IPS-18a (cell line): ENCODE results near the gene ING2.
"Not testable (repeated sequence)": the region's sequence is repeated elsewhere in the genome, so short reads cannot be mapped to it uniquely, and the experiment has no call there.

ENCODE experiments used
- H3K27ac ChIP-seq: one replicate; pipeline ENCODE4 v1.5.1; 2013; ENCODE audit warnings: low read length
- H3K27me3 ChIP-seq: one replicate; pipeline ENCODE4 v1.6.1; 2013; ENCODE audit warnings: mild to moderate bottlenecking, low read length; ENCODE audit not compliant: control insufficient read depth, insufficient read depth
- H3K36me3 ChIP-seq: one replicate; pipeline ENCODE4 v1.6.1; 2013; ENCODE audit warnings: low read depth, low read length; ENCODE audit not compliant: control insufficient read depth
- H3K4me1 ChIP-seq: one replicate; pipeline ENCODE4 v1.6.1; 2013; ENCODE audit warnings: low read depth, low read length; ENCODE audit not compliant: control insufficient read depth
- H3K4me3 ChIP-seq: one replicate; pipeline ENCODE4 v1.5.1; 2013; ENCODE audit warnings: low read length
- H3K9ac ChIP-seq: one replicate; pipeline ENCODE4 v1.6.1; 2013; ENCODE audit warnings: mild to moderate bottlenecking, low read length, moderate library complexity
- H3K9me3 ChIP-seq: one replicate; pipeline ENCODE4 v1.6.1; 2013; ENCODE audit warnings: low read depth, low read length; ENCODE audit not compliant: control insufficient read depth

Gene ING2

DNA sequence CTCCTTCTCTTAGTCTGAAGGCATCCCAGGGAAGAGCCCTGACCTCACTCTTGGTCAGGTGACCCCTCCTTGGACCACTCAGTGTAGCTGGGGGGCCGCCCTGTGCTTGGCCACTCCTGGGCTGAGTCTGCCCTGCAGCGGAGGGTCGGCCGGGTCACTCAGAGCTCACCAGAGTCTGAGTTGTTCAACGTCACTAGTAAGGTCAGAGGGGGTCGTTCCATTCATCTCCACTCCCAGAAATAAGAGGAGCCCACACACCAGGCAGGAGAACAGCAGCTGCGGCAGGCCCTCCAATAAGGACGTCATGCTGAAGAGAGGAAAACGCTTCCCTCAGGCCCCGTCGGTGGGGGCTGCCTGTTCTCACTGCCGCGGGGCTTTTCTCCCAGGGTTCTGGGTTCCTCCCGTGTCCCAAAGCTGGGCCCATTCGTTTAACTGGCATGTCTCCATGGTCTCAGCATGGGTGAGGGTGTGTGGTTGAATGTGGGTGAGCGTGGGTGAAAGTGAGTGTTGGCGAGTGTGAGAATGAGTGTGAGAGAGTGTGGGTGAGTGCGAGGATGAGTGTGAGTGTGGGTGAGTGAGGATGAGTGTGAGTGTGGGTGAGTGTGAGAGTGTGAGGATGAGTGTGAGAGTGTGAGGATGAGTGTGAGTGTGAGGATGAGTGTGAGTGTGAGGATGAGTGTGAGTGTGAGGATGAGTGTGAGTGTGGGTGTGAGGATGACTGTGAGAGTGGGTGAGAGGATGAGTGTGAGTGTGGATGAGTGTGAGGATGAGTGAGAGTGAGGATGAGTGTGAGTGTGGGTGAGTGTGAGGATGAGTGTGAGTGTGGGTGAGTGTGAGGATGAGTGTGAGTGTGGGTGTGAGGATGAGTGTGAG lies 47.7 kb downstream of the ING2 start:
- no peak overlapping the region for H3K9ac ChIP-seq
- H3K4me1 ChIP-seq, result no peaks in the 10 kb centered on the region
- H3K27ac ChIP-seq, result no peak overlapping the region
- no peaks in the 10 kb centered on the region for H3K9me3 ChIP-seq
- no peaks in the 10 kb centered on the region for H3K27me3 ChIP-seq
- H3K4me3 ChIP-seq, result no peak overlapping the region
- H3K36me3 ChIP-seq, result no peaks in the 10 kb centered on the region

DNA sequence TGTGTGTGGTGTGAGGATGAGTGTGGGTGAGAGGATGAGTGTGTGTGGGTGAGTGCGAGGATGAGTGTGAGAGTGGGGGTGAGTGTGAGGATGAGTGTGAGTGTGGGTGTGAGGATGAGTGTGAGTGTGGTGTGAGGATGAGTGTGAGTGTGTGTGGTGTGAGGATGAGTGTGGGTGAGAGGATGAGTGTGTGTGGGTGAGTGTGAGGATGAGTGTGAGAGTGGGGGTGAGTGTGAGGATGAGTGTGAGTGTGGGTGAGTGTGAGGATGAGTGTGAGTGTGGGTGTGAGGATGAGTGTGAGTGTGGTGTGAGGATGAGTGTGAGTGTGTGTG lies 48.3 kb downstream of the ING2 start:
- H3K36me3 ChIP-seq, H3K27me3 ChIP-seq, H3K9me3 ChIP-seq, H3K4me1 ChIP-seq, H3K4me3 ChIP-seq, H3K9ac ChIP-seq, H3K27ac ChIP-seq: not testable (repeated sequence)

DNA sequence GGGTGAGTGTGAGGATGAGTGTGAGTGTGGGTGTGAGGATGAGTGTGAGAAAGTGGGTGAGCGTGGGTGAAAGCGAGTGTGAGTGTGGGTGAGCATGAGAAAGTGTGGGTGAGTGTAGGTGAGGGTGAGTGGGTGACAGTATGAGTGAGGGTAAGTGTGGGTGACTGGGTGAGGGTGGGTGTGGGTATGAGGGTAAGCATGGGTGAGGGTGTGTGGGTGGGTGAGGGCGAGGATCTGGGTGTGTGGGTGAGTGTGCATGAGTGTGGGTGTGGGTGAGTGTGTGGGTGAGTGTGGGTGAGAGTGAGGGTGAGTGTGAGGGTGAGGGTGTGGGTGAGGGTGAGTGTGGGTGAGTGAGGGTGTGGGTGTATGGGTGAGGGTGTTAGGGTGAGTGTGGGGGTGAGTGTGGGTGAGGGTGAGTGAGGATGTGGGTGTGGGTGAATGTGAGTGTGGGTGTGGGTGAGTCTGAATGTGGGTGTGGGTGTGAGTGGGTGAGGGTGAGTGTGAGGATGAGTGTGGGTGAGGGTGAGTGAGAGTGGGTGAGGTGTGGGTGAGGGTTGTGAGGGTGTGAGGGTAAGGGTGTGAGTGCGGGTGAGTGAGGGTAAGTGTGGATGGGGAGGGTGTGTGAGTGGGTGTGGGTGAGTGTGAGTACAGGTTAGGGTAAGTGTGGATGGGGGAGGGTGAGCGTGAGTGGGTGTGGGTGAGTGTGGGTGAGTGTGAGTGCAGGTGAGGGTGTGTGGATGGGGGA lies 48.9 kb downstream of the ING2 start:
- H3K27me3 ChIP-seq, result no peaks in the 10 kb centered on the region
- no peaks in the 10 kb centered on the region for H3K9me3 ChIP-seq
- no peak overlapping the region for H3K9ac ChIP-seq
- H3K27ac ChIP-seq, result no peak overlapping the region
- no peaks in the 10 kb centered on the region for H3K36me3 ChIP-seq
- no peak overlapping the region for H3K4me3 ChIP-seq
- H3K4me1 ChIP-seq, result no peaks in the 10 kb centered on the region

DNA sequence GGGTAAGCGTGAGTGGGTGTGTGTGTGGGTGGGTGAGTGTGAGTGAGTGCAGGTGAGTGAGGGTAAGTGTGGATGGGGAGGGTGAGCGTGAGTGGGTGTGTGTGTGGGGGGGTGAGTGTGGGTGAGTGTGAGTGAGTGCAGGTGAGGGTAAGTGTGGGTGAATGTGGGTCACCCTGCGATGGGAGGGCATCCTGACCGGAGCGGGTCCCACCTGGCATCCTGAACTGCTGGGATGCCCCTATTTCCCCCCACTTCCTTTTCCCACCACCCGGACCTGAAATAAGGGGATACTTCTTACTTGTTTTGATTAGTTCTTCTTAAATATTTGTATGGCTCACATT lies 49.5 kb downstream of the ING2 start:
- Histone ChIP-seq H3K9ac (no peak overlapping the region), H3K36me3 (no peaks in the 10 kb centered on the region), H3K4me1 (no peaks in the 10 kb centered on the region), H3K27ac (no peak overlapping the region), H3K9me3 (no peaks in the 10 kb centered on the region), H3K27me3 (no peaks in the 10 kb centered on the region), H3K4me3 (no peak overlapping the region)

DNA sequence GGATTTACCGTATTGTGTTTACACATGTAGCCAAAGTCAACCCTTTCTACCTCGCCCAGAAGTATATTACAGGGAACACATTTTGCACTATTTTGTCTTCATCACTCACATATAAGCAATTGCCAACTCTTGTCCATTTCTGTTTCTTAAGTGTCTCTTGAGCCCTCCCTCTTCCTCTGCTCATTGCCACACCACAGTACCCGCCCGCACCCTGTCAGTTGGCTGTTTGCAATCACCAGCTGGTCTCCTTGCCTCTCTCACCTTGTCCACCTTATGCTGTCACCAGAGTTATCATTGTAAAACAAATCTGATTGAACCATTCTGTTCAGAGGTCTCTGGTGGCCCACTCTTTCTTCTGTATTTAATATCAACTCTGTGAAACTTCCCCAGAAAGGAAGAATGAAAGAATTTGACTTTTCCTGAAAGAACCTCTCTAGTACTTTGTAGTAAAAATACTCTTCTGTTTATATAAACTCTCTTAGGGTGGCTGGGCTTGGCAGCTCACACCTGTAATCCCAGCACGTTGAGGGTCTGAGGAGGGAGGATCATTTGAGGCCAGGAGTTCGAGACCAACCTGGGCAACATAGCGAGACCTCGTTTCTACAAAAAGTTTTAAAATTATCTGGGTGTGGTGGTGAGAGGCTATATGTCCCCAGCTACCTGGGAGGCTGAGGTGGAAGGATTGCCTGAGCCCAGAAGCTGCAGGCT lies 50.2 kb downstream of the ING2 start:
- H3K9me3 ChIP-seq, result no peaks in the 10 kb centered on the region
- H3K4me1 ChIP-seq, result no peaks in the 10 kb centered on the region

DNA sequence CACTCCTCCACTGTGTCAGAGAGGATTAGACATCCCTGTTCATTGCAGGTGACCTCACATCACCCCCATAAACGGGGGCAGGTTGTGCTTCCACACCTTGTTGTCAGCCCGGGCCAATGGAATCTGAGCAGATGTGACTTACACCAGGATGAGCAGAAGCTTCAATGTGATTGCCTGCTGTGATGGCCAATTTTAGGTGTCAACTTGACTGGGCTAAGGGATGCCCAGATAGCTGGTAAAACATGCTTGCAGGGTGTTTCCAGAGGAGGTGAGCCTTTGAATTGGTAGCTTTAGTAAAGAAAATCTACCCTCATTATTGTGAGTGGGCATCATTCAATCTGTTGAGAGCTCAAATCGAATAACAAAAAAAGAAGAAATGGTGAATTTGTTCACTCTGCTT lies 52.1 kb downstream of the ING2 start:
- no peaks in the 10 kb centered on the region for H3K27me3 ChIP-seq
- no peak overlapping the region for H3K9ac ChIP-seq
- no peak overlapping the region for H3K4me3 ChIP-seq
- H3K9me3 ChIP-seq, result no peaks in the 10 kb centered on the region
- H3K27ac ChIP-seq, result no peak overlapping the region
- no peaks in the 10 kb centered on the region for H3K36me3 ChIP-seq
- H3K4me1 ChIP-seq, result no peaks in the 10 kb centered on the region

More for the DNA sequence above, 50.2 kb downstream of the ING2 start:
- Histone ChIP-seq H3K4me3 (no peak overlapping the region), H3K36me3 (no peaks in the 10 kb centered on the region), H3K9ac (no peak overlapping the region), H3K27ac (no peak overlapping the region), H3K27me3 (no peaks in the 10 kb centered on the region)

DNA sequence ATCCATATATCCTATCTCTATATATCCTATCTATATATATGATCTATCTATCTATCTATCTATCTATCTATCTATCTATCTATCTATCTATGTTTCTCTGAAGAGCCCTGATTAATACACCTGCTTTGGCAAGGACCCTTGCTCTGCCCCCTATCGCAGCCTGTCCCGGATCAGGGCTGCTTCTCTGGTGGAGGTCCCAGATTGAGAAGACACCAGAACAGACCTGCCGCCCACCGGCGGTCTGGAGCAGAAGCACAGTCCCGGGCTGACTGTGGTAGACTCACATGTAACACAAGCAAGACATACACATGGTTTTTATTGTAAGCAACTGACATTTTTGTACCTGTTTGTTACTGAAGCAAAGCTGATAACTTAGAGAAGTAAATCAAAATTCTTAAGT lies 52.8 kb downstream of the ING2 start:
- no peak overlapping the region for H3K9ac ChIP-seq
- H3K27me3 ChIP-seq, result no peaks in the 10 kb centered on the region
- no peak overlapping the region for H3K27ac ChIP-seq
- H3K4me3 ChIP-seq, result no peak overlapping the region
- H3K36me3 ChIP-seq, result no peaks in the 10 kb centered on the region
- H3K9me3 ChIP-seq, result no peaks in the 10 kb centered on the region
- H3K4me1 ChIP-seq, result no peaks in the 10 kb centered on the region

DNA sequence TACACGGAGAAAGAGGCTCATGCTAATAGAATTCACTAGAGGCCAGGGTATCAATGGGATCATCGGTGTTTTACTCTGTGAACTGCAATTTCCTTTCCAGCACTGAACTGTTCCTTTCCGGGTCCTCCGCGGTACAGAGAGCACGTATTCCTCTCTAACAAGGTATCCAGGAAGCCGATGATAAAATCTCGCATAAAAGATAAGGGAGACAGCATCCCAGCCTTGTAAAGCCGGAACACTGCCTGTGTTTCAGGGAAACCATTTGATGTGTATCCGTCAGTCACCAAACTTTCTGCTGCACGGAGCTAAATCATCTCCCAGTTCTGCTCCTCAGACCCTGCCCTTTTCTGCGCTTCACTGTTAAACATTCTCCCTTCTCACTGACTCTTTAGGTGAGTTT lies 54.0 kb downstream of the ING2 start:
- Histone ChIP-seq H3K4me3 (no peak overlapping the region), H3K27me3 (no peaks in the 10 kb centered on the region), H3K27ac (no peak overlapping the region), H3K36me3 (no peaks in the 10 kb centered on the region), H3K9me3 (no peaks in the 10 kb centered on the region), H3K4me1 (no peaks in the 10 kb centered on the region), H3K9ac (no peak overlapping the region)

DNA sequence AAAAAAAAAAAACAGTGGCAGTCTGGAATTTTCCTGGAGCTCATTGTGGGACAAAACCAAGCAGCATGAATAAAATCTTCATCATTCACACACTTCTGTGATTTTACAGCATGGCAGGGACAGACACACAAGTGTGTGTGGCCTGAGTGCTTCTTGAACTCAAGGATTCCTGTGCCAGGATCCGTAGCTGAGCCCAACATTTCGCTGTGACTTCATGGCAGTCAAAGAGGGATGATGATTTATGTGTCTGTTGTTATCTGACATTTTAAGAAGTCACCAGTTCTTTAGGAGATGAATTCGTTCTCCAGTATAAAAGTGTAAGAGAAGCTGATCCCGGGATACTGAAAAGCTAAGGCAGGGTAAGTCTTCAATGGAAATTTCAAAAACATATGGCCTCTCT lies 57.0 kb downstream of the ING2 start:
- Histone ChIP-seq H3K4me1 (no peaks in the 10 kb centered on the region), H3K9me3 (no peaks in the 10 kb centered on the region), H3K27me3 (no peaks in the 10 kb centered on the region), H3K36me3 (no peaks in the 10 kb centered on the region), H3K4me3 (no peak overlapping the region), H3K9ac (no peak overlapping the region), H3K27ac (no peak overlapping the region)
